Epithelial cell of proximal tubule (primary cell): ENCODE measurements around the gene BMPR2. TPM values are rescaled to one million over a fixed set of nuclear protein-coding genes. Genes with fewer than 3 reads are reported as not detected.

Source experiments
- DNase-seq: peaks from one replicate; pipeline ENCODE4 v3.0.0-alpha.2; 2011; ENCODE audit warnings: low read depth
- H3K4me3 ChIP-seq: 2 replicates; pipeline ENCODE4 v1.5.1; 2011; ENCODE audit warnings: low read depth, mild to moderate bottlenecking, low read length
- total RNA-seq: library from RNA; depleted of rRNA; stranded (reverse); fragments of >200 nt; gene quantifications from 2 replicates; pipeline ENCODE4 v1.2.3, GENCODE V29; 2015
- TF ChIP-seq, protein P1 (sequence below): conservative IDR thresholded peaks from 2 replicates; pipeline ENCODE4 v1.5.1; 2012; ENCODE audit warnings: low read depth, mild to moderate bottlenecking, low read length

BMPR2 gene
- total RNA-seq, 1 donor from 2014 or later = 23.5 TPM

DNA sequence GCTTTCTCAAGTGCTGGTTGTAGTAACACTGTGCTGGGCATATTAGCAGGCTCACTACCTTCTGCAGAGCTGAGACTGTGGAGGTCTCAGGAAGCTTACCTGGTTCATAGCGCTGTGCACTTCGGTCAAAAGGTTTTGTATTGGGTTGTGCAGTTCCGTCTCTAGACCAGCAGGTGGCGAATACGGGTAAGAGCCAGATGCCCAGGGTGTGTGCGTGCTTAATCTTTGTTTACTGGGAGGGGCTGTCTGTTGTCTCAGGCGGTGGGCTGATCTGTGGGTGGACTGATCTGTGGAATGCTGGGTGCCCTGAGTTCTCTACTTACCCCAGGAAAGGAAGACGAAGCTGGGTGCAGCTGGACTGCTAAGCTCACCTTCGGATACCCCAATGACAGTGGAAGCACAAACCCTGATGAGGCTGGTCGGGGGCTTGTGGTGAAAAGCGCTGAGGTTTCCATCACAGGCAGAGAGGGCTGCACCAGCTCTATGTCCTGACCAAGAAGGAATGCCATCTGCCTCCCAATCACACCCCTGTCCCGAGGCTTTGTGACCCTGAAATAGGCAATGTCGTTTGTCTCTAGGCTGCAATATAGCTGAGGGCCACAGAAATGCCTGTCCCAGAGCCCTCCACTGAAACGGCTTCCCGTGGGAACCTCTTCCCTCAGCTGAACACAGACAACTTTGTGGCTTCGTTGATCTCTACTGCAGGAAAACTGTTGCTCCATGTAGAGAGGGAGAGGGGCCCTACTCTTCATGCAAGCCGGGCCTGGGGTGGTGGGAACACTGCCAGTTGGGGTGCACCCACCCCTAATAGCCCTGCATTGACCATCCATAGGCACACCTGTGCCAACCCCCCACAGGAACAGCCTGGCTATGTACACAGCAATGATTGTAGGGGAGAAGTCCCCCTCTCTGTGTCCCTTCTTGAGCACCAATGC, 212.8 kb downstream of the BMPR2 start:
- no peak for DNase-seq
- TF ChIP-seq, protein P1, sequence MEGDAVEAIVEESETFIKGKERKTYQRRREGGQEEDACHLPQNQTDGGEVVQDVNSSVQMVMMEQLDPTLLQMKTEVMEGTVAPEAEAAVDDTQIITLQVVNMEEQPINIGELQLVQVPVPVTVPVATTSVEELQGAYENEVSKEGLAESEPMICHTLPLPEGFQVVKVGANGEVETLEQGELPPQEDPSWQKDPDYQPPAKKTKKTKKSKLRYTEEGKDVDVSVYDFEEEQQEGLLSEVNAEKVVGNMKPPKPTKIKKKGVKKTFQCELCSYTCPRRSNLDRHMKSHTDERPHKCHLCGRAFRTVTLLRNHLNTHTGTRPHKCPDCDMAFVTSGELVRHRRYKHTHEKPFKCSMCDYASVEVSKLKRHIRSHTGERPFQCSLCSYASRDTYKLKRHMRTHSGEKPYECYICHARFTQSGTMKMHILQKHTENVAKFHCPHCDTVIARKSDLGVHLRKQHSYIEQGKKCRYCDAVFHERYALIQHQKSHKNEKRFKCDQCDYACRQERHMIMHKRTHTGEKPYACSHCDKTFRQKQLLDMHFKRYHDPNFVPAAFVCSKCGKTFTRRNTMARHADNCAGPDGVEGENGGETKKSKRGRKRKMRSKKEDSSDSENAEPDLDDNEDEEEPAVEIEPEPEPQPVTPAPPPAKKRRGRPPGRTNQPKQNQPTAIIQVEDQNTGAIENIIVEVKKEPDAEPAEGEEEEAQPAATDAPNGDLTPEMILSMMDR = peak; percentile 94
- no peak overlapping the region for H3K4me3 ChIP-seq

DNA sequence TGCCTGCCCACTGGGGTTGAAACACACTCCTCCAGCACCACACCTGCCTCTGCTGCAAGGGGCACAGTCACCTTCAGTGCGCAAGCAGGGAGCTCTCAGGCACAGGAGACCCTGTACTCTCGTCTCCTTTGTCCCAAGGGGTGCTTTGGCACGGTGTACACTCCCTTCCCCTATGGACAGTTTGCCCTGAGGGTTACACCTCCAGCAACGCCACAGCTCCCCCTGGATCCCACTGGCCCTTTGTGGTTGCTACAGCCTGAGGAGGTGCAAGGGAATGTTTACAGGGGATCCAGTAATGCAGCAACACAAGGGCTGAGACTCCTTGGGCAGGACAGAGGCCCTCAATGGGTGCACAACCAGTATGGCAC, 213.4 kb downstream of the BMPR2 start:
- no peak overlapping the region for H3K4me3 ChIP-seq
- TF ChIP-seq, protein P1 = no peak
- DNase-seq = no peak

DNA sequence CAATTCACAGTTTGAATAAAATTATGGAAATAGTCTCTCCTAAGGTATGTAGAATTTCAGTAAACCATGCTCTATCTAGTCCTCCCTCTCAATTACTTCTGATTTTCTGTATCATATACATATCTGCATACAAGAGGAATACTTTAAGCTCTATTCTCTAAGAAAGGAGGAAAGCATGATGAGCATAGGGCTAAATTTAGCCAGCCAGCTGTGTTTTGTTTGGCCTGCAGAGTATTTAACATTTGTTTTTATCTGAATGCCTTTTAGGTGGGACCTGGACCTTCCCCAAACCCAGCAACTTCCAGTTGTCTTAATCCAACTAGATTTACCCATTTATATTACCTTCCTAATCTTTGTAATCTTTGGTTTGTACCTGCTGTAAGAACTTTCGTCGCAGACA, 216.4 kb downstream of the BMPR2 start:
- DNase-seq = no peak
- H3K4me3 ChIP-seq = no peak overlapping the region
- TF ChIP-seq, protein P1 = no peak

DNA sequence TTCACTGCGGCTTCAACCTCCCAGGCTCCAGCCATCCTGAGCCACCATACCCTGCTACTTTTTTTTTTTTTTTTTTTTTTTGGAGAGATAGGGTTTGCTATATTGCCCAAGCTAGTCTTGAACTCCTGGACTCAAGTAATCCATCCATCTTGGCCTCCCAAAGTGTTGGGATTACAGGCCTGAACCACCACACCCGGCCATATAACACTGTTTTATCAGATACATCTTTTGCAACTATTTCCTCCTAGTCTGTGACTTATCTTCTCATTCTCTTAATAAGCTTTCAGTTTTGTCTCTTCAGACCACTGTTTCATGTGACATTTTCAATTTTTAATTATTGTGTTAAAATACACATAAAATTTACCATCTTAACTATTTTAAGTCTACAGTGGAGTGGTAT, 223.0 kb downstream of the BMPR2 start:
- TF ChIP-seq, protein P1 = no peak

DNA sequence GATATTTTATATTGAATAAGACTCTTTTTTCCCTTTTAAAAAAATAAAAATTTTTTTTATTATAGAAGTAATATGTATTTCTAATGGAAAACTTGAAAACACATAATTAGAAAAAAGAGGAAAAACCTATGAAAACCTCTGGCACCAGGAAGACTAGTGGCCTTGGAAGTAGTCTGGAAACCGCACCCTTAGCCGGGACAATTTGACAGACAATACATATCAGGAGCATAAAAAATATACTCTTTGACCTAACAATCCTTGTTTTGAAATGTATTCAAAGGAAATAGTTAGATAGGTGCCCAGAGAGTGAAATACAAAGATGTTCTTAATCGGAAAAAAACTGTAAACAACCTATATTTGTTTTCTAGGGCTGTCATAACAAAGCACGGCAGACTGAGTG, 223.8 kb downstream of the BMPR2 start:
- no peak overlapping the region for H3K4me3 ChIP-seq
- TF ChIP-seq, protein P1 = no peak
- no peak for DNase-seq

More for the DNA sequence above, 223.0 kb downstream of the BMPR2 start:
- no peak for DNase-seq
- no peak overlapping the region for H3K4me3 ChIP-seq

DNA sequence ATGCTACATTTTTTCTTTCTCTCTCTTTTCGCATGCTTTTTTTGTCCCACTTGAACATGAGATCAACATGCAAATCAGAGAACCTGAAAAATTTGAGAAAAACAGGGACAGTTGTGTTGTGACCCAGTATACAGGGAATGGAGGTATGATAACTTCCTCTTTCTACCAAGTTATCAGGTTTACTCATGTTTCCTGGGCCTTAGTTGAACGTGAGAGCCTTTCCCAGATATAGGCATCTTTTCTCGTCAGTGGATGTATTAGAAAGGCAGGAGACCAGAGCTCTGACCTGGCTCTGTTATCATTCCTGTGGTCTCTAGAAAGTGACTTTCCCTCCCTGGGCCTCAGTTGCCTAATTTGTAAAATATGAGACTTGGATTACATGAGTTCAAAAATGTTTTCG, 228.6 kb downstream of the BMPR2 start:
- no peak overlapping the region for H3K4me3 ChIP-seq
- no peak for DNase-seq
- TF ChIP-seq, protein P1 = no peak

DNA sequence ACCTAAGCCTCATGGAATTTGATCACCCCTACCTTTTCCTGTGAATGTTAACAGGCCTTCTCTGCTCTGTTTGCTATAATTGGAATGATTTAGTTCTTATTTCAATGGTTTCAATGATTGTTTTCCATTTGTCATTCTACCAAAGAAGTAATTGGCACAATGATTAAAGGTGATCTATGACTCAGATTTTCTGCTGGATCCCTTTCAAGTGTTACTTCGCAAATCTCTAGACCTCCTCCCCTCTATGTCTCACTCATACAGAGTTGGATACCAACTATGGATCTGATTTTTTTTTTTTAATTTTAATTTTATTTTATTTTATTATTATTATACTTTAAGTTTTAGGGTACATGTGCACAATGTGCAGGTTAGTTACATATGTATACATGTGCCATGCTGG, 229.0 kb downstream of the BMPR2 start:
- H3K4me3 ChIP-seq = no peak overlapping the region
- no peak for DNase-seq
- TF ChIP-seq, protein P1 = no peak
